ENCODE results near the gene GLRA3.

GRCh38 chr4:174592985-174593335, 236.1 kb downstream of the GLRA3 start:
- TF ChIP-seq CTCF (IDR thresholded peaks at IDR 0.05 in 4 of 5, conservative IDR thresholded peaks at IDR 0.05 in 1 of 5) (no peak), POLR2A (IDR thresholded peaks at IDR 0.05) (no peak)
